NCI-H2196 treated with DMSO at 0.1 percent for 48 hours (cell line): ENCODE results near the gene PPP2R5C.
"Not testable (repeated sequence)": the region's sequence is repeated elsewhere in the genome, so short reads cannot be mapped to it uniquely, and the experiment has no call there.

Experiments used
- DNase-seq: peaks from one replicate; lab custom pipeline; 2025; ENCODE audit not compliant: unreplicated experiment; lab: John Stamatoyannopoulos, UW

PPP2R5C gene

GRCh38 chr14:101761032-101761880 is at the start of gene PPP2R5C:
Gene PPP2R5C (plus strand): TSS chr14:101761709. CDS start chr14:101761894, 185 bp downstream.
- DNase-seq = peak; percentile 48

- DNase-seq = not testable (repeated sequence)
These were observed 49.7 kb upstream of the PPP2R5C start for GRCh38 chr14:101711857-101712233.

GRCh38 chr14:101712341-101712740 is 49.2 kb upstream of the PPP2R5C start:
- not testable (repeated sequence) for DNase-seq

GRCh38 chr14:101713091-101713490 is 48.4 kb upstream of the PPP2R5C start:
- DNase-seq = not testable (repeated sequence)

DNA sequence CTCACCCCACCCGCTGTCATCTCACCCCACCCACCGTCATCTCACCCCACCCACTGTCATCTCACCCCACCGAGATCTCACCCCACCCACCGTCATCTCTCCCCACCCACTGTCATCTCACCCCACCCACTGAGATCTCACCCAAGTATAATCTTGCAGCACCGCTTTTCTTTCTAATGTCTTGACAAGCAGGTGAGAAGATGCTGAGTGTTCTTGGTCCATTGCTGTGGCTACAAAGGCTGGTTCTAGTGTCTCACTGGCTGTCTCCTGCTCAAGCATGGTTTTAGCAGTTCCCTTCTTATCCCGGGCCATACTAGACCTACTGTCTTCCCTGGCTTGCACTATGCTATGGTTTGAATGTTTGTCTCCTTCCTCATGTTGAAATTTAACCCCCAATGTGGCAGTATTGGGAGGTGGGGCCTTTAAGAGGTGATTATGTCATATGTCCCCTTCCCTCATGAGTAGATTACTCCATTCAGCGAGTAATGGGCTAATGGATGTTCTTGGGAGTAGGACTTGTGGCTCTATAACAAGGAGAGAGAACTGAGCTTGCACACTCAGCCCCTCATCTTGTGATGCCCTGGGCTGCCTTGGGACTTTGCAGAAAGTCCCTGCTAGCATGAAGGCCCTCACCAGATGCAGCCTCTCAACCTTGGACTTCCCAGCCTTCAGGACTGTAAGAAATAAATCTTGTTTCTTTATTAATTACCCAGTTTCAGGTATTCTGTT is 47.7 kb upstream of the PPP2R5C start:
- no peak for DNase-seq

DNA sequence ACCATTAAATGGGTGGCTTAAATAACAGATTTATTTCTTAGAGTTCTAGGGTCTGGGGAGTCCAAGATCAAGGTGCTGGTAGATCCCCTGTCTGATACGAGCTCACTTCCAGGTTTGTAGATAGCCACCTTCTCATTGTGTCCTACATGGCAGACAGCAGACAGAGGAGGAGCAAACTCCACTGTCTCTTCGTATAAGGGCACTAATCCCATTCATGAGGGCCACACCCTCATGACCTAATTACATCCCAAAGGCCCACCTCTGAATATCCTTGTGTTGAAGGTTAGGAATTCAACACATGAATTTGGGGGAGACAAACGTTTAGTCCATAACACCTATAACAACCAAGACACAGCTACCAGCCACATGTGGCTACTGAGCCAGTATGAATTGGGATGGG is 47.1 kb upstream of the PPP2R5C start:
- no peak for DNase-seq

GRCh38 chr14:101715210-101716076 is 46.1 kb upstream of the PPP2R5C start:
- no peak for DNase-seq

DNA sequence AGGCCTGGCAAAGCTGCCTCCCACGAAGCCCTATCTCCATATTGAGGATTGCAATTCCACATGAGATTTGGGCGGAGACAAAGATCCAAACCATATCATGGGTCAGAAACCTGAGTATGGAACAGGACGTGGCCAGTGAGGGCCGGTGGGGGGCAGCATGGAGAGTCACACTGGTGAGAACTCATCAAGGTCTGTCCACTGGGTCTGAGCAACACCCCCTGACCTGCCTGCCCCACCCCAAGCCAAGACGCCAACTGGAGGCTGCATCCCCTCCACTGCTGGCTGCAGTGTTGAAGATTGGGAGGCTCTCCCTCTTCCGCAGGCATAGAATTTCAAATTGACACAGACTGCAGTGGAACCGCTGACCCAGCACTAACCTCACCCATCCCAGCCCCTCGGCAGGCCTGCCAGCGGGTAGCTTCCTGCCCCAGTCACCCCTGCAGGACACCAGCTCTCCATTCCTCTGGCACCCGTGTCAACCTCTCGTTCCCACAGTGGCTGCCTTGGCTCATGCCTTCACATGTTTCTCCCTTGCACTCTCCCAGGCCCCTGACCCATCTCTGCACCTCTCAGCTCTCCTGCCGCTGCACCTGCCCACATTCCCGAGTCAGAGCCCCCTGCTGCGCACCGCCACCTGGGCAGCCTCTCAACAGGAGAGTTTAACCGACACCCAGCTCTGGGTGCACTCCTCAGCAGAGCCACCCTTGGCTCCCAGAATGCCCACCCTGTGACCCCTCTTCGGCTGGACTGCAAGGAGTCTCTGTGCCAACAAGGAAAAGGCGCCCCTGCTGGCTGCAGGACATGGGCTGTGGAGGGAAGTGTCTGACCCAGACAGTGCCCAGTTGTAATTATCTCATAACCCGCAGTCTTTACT is 45.2 kb upstream of the PPP2R5C start:
- no peak for DNase-seq

- no peak for DNase-seq
These were observed 44.4 kb upstream of the PPP2R5C start for GRCh38 chr14:101716956-101717662.

GRCh38 chr14:101717663-101718490 is 43.6 kb upstream of the PPP2R5C start:
- DNase-seq = no peak

GRCh38 chr14:101719045-101719645 is 42.4 kb upstream of the PPP2R5C start:
- DNase-seq = no peak

DNA sequence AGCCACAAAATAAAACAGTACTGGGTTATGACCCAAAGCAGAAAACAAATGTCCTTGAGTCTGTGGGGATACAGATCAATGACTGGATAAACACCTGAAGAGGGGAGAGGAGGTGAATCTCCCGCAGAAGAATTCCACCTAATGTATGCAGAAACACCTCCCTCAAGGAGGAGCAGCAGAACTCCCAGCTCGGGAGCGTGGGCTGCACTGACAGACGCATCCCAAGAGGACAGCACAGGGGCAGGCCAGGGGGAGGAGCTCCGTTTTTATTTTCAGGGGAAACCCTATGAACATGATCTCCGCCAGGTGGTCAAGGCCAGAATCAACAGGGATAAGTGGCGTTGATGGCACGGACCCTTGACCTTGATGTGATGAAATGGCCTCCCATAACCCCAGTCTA is 41.8 kb upstream of the PPP2R5C start:
- DNase-seq = no peak

GRCh38 chr14:101721111-101721510 is 40.4 kb upstream of the PPP2R5C start:
- DNase-seq = no peak

DNA sequence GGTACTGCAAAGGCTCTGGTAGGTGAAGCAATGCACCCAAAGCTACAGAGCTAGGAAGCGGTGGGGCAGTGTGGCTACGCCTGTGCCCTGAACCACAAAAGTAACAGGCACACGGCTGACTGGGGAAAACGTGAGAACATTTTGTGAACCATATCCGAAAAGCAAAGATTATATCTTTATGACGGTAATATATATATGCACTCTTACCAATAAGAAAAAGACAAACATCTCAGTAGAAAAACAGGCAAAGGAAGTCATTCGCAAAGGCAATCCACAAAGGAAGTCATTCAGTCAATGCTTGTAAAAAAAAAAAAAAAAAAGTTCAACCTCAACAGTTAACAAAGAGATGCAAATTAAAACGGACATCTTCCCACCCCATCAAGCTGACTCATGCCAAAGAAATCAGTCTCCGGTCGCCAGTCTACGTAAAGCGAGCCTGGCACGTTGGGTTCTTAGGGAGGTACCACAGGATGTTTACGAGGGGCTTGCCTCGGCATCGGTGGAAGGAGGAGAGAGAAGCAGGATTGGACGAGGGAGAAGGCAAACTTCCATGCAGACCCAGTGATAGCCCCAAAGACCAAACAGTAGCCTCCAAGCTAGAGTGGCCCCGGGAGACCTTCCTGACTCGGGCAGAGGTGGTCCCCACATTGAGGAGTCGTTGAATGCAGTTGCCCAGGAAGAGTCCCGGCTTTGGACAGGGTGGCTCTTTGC is 39.4 kb upstream of the PPP2R5C start:
- no peak for DNase-seq

DNA sequence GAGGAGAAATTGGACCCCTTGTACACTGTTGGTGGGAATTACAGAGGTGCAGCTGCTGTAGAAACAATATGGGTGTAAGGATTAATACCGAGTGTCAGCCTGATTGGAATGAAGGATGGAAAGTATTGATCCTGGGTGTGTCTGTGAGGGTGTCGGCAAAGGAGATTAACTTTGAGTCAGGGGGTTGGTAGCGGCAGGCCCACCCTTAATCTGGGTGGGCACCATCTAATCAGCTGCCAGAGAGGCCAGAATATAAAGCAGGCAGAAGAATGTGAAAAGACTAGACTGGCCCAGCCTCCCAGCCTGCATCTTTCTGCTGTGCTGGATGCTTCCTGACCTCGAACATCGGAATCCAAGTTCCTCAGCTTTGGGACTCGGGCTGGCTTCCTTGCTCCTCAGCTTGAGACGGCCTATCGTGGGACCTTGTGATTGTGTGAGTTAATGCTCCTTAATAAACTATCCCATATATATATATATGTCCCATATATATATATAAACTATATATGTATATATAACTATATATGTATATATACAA is 38.4 kb upstream of the PPP2R5C start:
- no peak for DNase-seq

GRCh38 chr14:101725652-101726051 is 35.9 kb upstream of the PPP2R5C start:
- DNase-seq = not testable (repeated sequence)

DNA sequence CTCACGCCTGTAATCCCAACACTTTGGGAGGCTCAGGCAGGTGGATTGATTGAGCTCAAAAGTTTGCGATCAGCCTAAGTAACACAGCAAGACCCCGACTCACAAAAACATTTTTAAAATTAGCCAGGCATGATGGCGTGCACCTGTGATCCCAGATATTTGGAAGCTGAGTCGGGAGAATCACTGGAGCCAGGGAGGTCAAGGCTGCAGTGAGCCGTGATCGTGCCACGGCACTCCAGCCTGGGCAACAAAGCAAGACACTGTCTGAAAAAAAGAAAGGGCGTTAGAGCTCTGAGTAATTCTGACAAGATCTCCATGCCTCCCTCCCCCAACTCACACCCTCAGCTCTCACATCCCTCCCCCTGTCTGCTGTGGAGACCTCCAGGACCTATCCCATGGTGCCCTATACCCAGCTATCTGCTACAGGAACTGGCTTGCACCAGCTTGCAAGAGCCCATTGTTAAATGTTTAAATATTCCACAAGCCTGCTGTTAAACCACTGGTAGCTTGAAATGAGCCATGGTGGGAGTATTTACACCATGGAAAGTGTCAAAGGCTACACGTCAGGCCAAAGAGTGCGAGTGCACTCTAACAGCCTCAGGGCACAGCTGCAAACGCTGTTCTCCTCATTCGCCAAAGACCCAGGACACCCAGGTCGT is 35.1 kb upstream of the PPP2R5C start:
- no peak for DNase-seq
